Stimulated activated CD4-positive, alpha-beta T cell treated with anti-CD3 and anti-CD28 coated beads, Interleukin-15, amount 100 ng/mL, for 48 hours (primary cell): ENCODE data around the gene FOXS1.
"Not testable (repeated sequence)": the region's sequence is repeated elsewhere in the genome, so short reads cannot be mapped to it uniquely, and the experiment has no call there.

ENCODE experiments used
- DNase-seq, 2 donors: peaks; one replicate each; pipeline ENCODE4 v3.0.0-alpha.2; 2020; ENCODE audit warnings: low read depth in 2 of 2

Gene FOXS1

DNA sequence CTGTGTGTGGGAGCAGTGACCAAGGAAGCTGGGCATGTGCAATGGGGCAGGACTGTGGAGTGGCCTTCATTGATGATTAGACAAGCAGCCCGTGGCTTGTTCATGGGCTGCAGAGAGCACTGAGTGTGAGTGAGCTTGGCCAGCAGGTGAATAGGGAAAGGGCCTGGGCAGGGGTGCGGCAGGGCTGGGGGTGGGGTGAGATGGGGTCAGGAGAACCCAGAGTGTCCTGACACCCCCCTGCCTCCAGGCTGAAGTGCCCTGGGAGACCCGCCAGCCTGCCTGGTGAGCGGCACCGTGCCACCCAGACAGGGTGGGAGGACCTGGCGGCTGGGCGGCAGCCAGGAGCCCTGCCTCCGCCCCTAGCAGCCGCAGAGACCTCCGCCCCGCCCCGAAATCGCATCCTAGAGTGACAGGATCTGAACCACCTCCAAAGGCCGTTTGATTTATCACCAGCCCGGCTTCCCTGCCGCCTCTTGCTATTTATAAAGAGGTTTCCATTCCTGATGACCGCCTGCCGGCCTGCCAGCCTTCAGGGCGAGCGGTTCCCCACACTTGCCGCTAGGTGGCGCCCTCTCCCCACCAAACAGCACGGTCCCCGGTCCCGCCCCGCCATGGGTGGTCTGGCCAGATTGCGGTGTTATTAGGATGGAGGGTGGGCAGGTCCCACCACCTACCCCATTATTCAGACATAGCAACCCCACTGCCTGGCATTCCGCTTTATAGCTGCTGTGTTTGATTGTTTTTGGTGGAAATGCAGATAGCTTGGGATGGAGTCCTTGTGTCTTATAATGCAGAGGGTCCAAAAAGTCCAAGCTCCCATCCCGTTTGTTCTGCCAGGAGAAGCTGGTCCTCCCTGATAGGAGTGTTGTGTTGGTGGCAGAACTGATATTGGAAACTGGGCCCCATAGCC, 22.7 kb downstream of the FOXS1 start:
- peak; percentile 43 to 66 for DNase-seq

- DNase-seq, result no peak
These were observed 24.0 kb downstream of the FOXS1 start for GRCh38 chr20:31821427-31821826.

DNA sequence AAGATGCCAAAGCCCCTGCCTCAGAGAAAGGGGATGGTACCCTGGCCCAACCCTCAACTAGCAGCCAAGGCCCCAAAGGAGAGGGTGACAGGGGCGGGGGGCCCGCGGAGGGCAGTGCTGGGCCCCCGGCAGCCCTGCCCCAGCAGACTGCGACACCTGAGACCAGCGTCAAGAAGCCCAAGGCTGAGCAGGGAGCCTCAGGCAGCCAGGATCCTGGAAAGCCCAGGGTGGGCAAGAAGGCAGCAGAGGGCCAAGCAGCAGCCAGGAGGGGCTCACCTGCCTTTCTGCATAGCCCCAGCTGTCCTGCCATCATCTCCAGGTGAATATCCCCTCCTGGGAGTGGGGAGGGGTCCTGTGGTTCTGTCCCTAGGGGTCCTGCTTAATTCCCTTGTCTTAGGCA, 25.2 kb downstream of the FOXS1 start:
- no peak for DNase-seq

DNA sequence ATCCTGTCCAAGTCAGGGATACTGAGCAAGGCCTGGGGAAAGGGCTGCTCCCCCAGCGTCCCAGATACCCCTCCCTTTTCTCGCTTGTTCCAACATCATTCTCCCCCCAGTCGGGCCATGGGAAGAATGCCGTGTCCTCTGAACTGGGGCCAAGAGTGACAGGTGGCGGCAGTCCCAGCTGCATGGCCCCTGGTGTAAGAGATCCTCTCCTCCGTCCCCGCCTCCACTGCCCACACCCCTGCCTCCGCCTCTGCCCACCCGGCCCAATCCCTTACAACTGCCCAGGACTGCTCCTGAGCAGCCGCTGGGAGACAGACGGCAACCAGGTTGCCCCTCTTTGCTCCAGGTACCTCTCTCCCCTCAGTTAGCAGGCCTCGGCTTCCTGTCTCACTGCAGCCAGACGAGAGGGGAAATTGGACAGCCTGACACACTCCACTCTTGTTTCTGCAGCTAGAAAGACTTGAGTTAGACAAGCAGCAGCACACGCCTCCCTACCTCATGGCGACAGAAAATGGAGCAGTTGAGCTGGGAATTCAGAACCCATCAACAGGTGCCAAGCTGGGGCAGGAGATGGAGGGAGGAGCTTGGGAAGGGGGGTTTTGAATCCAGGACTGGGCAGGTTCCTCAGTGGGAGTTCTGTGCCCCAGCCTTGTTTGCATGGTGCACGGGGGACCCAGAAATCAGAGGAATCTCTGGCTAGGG, 26.2 kb downstream of the FOXS1 start, which contains the start of gene MYLK2:
TSS of gene MYLK2 (plus strand) at position 274 of the 702 bp plus-strand sequence. CDS start at position 499, 225 bp downstream.
- DNase-seq, result no peak

- no peak for DNase-seq
These were observed 27.0 kb downstream of the FOXS1 start for GRCh38 chr20:31818376-31818908.

DNA sequence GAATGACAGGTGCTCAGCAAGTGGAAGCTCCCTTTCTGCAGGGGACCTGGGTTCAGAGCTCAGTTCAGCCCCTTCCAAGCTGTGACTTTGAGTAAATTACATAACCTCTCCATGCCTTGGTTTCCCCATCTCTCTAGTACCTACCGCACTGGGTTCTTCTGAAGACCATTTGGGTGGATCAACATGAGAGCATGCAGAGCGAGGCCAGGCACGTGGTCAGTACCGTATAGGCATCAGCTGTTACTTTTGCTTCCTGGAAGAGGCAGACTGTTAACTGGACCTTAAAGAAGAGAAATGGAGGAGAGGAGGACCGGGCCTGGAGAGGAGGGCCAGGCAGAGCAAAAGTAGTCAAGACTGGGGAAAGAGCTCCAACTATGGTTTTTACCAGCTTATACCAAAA, 27.9 kb downstream of the FOXS1 start:
- DNase-seq, result no peak

GRCh38 chr20:31816221-31816620, 29.2 kb downstream of the FOXS1 start:
- DNase-seq, result no peak

GRCh38 chr20:31815408-31816188, 29.8 kb downstream of the FOXS1 start:
- no peak for DNase-seq

DNA sequence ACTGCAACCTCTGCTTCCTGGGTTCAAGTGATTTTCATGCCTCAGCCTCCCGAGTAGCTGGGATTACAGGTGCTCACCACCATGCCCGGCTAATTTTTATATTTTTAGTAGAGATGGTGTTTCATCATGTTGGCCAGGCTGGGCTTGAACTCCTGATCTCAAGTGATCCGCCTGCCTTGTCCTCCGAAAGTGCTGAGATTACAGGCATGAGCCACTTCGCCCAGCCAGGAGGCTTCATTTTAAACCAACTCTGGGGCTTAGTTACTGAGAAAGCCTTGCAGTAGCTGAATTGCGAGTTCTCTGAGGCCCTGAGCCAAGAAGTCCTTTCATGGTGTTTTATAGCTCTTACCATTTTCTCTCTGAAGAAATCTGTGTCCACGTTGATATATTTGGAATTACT, 31.3 kb downstream of the FOXS1 start:
- not testable (repeated sequence) for DNase-seq

DNA sequence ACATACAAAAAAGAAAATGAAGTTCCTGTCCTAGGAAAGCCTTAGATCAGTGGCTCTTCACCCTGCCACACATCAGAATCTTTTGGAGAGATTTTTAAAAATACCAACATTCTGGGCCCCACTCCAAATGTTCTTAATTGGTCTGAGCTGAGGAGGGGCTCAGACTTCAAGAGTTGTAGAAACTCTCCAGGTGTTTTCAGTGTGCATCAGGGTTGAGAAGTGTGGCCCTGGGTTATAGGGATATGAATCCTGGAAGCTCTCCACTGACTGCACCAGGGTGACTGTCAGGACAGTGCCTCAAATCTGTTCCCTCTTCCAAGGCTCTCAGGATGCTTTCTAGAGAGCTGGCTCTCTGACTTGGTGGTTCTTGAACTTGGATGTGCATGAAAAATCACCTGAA, 31.8 kb downstream of the FOXS1 start:
- no peak for DNase-seq

DNA sequence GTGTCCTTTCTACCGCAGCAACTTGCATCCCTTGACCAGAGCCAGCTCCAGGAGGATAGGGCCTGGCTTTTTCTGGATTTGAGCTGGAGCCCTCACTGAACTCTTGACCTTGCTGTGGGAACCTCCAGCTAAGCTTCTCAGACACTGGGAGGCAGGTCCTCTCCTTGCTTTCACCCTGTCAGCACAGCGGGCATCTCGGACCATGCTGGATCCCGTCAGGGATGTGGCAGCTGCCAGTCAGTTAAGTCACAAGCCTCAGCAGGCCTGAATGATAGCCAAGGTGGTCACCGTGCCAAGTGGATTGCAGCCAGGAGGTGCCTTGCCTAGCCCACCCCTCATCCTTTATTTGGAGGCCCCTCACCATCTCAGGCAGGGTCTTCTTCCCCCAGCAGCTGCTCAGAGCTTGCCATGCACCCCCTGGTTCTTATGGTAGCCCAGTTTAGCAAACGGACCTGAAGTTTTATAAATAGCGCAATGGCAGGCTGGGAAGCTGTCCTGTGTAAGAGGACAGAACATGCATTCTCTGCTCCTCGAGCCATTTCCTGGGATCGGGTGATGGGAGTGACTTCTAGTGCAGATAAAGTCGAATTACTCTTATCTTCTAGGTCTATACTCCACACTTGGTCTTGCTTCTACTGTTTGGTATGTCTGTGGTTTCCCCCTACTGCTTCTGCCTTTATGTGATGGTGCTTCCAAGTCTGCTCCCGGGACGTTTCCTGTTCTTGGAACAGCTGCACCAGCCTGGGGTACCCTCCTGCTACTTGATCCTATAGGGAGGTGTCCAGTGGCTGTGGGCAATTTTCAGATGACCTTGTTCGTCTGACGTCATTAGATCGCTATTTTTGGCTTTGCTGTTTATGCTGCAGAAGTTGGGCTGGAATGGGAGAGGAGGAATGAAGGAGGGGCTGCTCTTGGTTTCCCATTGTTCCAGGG, 33.3 kb downstream of the FOXS1 start:
- DNase-seq, result no peak

- DNase-seq, result no peak
These were observed 34.2 kb downstream of the FOXS1 start for GRCh38 chr20:31811198-31811597.

GRCh38 chr20:31809661-31810060, 35.7 kb downstream of the FOXS1 start:
- no peak for DNase-seq

DNA sequence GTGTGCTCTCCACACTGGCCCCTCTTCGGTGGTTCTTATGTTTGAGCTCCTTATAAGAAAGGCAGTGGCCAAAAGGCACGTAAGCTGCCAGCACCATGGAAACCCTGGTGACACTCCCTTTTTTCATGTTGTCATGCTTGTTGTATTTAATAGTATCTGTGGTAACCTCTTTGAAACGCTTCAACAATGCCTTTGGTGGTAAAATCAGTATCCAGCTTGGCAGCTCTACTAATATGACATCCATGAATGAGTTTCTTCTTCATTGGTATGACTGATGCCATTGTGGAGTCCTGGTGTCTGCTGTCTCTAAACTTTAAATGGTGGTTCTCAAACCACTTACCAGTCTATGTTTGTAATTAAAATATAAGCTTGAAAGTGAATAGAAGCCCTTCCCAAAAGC, 36.9 kb downstream of the FOXS1 start:
- no peak for DNase-seq

GRCh38 chr20:31806564-31807355, 38.6 kb downstream of the FOXS1 start:
- DNase-seq, result no peak

DNA sequence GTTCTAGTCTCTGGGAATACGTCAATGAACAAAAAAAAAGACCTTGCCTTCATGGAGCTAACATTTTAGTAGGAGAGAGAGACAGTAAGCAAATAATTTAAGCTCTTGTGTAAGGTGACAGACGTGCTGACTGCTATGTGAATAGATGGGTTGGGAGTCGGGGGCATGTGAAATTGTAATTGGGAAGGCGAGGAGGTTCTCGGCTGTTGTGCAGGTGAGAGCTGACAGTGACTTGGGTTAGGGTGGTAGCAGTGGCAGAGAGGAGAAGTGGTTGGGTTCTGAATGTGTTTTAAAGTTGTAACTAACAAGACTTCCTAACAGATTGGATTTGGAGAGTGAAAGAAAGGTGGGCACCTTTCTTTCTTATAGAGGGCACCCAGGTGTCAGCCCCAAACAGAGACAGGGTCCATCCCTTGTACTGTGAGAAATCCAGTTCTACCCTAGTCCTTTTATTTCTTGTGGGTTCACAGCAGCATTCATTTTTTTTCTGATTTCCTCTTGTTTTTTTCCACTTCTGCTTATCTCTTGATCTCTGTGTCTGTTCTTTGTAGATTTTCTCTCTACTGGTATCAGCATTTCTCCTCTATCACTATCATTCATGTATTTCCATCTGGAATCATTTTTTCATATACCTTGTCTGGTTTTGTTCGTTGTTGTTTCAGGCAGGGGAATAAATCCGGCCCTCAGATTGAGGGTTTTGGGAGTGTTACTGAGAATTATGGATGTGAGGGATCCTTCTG, 41.7 kb downstream of the FOXS1 start:
- DNase-seq, result no peak

DNA sequence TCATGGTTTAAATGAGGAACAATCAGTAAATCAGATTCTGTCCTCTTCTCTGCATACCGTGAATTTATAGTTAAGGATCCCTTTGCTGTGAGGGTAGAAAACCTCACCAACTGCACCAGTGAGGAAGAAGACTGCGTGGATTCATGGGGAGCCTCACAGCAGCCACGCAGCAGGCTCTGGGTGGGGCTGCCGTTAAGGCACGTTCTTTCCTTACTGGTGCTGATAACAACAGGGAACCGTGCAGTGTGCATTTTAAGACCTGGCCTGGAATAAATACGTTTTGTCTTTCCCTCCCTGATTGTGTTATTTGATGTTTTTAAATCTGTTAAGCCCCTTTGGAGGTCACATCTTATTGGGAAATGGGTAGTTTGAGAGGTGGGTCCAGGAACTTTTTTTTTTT, 43.9 kb downstream of the FOXS1 start:
- DNase-seq, result no peak

GRCh38 chr20:31797364-31797763, 48.0 kb downstream of the FOXS1 start:
- DNase-seq, result no peak
